HepG2 (cell line): ENCODE measurements around the gene RBBP8NL. TPM values are rescaled to one million over a fixed set of nuclear protein-coding genes. Genes with fewer than 3 reads are reported as not detected.
A peak's percentile ranks its signal among the peaks of the same experiment; 100 is the strongest.

ENCODE experiments used
- HOXA9 ChIP-seq: sonication (generic); formaldehyde crosslinking; IDR thresholded peaks from 2 replicates; pipeline ENCODE4 v1.8.1; 2022; ENCODE audit warnings: missing genetic modification reagents, mild to moderate bottlenecking, moderate library complexity, borderline replicate concordance
- IKZF4 ChIP-seq: sonication (generic); formaldehyde crosslinking; IDR thresholded peaks from 2 replicates; pipeline ENCODE4 v1.5.1; 2020; ENCODE audit warnings: borderline replicate concordance, mild to moderate bottlenecking, low read depth, missing genetic modification reagents; ENCODE audit errors: not compliant biosample characterization
- MLLT10 ChIP-seq: sonication (generic); formaldehyde crosslinking; IDR thresholded peaks from 2 replicates; pipeline ENCODE4 v1.4.0; 2020; ENCODE audit warnings: missing genetic modification reagents
- PRMT3 ChIP-seq: sonication (generic); formaldehyde crosslinking; IDR thresholded peaks from 2 replicates; pipeline ENCODE4 v1.8.1; 2022; ENCODE audit warnings: low read depth, mild to moderate bottlenecking, moderate library complexity, missing genetic modification reagents, borderline replicate concordance
- TSC22D2 ChIP-seq: sonication (generic); formaldehyde crosslinking; IDR thresholded peaks from 2 replicates; pipeline ENCODE4 v1.5.1; 2020; ENCODE audit warnings: missing genetic modification reagents, mild to moderate bottlenecking, borderline replicate concordance
- ZBTB7B ChIP-seq: sonication (generic); formaldehyde crosslinking; IDR thresholded peaks from 2 replicates; pipeline ENCODE4 v1.4.0; 2020; ENCODE audit warnings: missing genetic modification reagents
- ZNF251 ChIP-seq: sonication (generic); formaldehyde crosslinking; IDR thresholded peaks from 2 replicates; pipeline ENCODE4 v1.9.0; 2021; ENCODE audit warnings: mild to moderate bottlenecking, missing genetic modification reagents
- ZNF660 ChIP-seq: sonication (generic); formaldehyde crosslinking; IDR thresholded peaks from 2 replicates; pipeline ENCODE4 v1.5.1; 2020; ENCODE audit warnings: mild to moderate bottlenecking, low read depth, missing genetic modification reagents, borderline replicate concordance
- ZNF749 ChIP-seq: sonication (generic); formaldehyde crosslinking; IDR thresholded peaks from 2 replicates; pipeline ENCODE4 v1.8.0; 2022; ENCODE audit warnings: mild to moderate bottlenecking, missing genetic modification reagents, moderate library complexity, borderline replicate concordance
- ZNF768 ChIP-seq: sonication (generic); formaldehyde crosslinking; IDR thresholded peaks from 2 replicates; pipeline ENCODE4 v1.4.0; 2020; ENCODE audit warnings: missing genetic modification reagents
- polyA plus RNA-seq, 8 experiments: library from polyadenylated mRNA; depleted of rRNA in 3 of 8; stranded (reverse) in 7 of 8; unstranded in 1 of 8; fragments of >200 nt; fragmentation: Illumina TruSeq in 4 of 8; extraction: Trizol in 4 of 8; gene quantifications; 2 replicates each; pipeline versions ENCODE4 v1.2.1 to v1.2.3, GENCODE V29; 2011 to 2016; ENCODE audit warnings: low read depth in 4 of 8, missing spikeins in 1 of 8, mixed read lengths in 1 of 8; ENCODE audit not compliant: insufficient read depth in 1 of 8
- total RNA-seq, 5 experiments: library from RNA; depleted of rRNA; stranded (reverse); fragments of >200 nt; fragmentation: Illumina TruSeq; extraction: Trizol; gene quantifications; 2 replicates each; pipeline ENCODE4 v1.2.3, GENCODE V29; 2016; ENCODE audit warnings: low read depth in 1 of 5
- TF ChIP-seq, protein P1 (sequence below): sonication (generic); formaldehyde crosslinking; IDR thresholded peaks from 2 replicates; pipeline ENCODE4; 2020; ENCODE audit warnings: missing genetic modification reagents, mild to moderate bottlenecking, borderline replicate concordance
- TF ChIP-seq, protein P2 (sequence below): sonication (generic); formaldehyde crosslinking; IDR thresholded peaks from 2 replicates; pipeline ENCODE4 v1.4.0; 2020; ENCODE audit warnings: missing genetic modification reagents
- TF ChIP-seq, protein P3 (sequence below): sonication (generic); formaldehyde crosslinking; IDR thresholded peaks from 2 replicates; pipeline ENCODE4 v1.4.0; 2020; ENCODE audit warnings: missing genetic modification reagents

Gene RBBP8NL
- total and polyA plus RNA-seq, 2 of the 13 experiments (the other 11 are each of a cell fraction or from before 2014, with no cell fraction given) = 0.69 to 0.86 TPM

DNA sequence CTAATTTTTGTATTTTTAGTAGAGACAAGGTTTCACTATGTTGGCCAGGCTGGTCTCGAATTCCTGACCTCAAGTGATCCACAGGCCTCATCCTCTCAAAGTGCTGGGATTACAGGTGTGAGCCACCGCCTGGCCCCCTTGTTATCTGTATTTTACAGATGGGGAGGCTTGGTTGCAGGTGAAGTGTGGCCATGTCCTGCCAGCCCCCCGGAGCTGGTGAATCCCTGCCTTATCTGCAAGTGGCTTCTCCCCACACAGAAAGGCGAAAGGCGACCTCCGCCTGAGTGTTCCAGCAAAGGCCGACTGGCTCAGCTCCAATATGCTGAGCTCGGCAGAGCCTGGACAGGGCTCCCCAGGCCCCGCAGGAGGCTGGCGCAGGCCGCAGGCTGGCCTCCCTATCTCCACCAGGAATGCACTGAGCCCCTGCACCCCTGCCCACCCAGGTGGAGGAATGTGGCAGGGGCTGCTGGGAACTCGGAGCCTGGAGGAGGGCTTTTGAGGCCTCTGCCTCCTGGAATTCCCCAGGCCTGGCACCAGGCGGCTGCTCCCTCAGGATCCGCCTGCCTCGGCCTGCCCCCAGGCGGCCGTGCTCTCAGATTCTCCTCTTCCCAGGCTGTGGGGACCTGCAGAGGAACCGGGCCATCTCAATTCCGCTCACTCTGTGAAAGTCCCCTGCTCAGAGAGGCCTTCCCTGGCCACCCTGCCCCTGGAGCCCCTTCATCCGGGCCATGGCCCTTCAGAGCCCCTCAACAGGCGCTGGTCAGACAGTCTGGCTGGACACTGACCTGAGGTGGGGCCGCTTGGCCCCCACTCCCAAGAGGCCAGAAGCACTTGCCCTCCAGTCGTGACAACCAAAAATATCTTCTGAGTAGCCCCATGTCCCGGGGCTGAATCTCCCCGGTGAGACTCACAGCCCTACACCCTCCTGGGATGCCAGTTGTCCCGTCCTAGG, 51.0 kb downstream of the RBBP8NL start (continued):
- TF ChIP-seq, protein P1, sequence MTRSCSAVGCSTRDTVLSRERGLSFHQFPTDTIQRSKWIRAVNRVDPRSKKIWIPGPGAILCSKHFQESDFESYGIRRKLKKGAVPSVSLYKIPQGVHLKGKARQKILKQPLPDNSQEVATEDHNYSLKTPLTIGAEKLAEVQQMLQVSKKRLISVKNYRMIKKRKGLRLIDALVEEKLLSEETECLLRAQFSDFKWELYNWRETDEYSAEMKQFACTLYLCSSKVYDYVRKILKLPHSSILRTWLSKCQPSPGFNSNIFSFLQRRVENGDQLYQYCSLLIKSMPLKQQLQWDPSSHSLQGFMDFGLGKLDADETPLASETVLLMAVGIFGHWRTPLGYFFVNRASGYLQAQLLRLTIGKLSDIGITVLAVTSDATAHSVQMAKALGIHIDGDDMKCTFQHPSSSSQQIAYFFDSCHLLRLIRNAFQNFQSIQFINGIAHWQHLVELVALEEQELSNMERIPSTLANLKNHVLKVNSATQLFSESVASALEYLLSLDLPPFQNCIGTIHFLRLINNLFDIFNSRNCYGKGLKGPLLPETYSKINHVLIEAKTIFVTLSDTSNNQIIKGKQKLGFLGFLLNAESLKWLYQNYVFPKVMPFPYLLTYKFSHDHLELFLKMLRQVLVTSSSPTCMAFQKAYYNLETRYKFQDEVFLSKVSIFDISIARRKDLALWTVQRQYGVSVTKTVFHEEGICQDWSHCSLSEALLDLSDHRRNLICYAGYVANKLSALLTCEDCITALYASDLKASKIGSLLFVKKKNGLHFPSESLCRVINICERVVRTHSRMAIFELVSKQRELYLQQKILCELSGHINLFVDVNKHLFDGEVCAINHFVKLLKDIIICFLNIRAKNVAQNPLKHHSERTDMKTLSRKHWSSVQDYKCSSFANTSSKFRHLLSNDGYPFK (CRISPR knock-in tag) = peak; percentile 57; the same call in 1 of the 2 replicates
- TF ChIP-seq ZNF660 (CRISPR knock-in tag) = peak; percentile 57; the same call in 1 of the 2 replicates
- TF ChIP-seq PRMT3 = no peak
- TF ChIP-seq ZNF749 = peak; percentile 84; the same call in 1 of the 2 replicates
- TF ChIP-seq HOXA9 = no peak
- TF ChIP-seq ZNF251 (CRISPR knock-in tag) = no peak
- TF ChIP-seq ZNF768 (CRISPR knock-in tag) = peak; percentile 85
- peak; percentile 94 for TF ChIP-seq ZBTB7B
- TF ChIP-seq, protein P2, sequence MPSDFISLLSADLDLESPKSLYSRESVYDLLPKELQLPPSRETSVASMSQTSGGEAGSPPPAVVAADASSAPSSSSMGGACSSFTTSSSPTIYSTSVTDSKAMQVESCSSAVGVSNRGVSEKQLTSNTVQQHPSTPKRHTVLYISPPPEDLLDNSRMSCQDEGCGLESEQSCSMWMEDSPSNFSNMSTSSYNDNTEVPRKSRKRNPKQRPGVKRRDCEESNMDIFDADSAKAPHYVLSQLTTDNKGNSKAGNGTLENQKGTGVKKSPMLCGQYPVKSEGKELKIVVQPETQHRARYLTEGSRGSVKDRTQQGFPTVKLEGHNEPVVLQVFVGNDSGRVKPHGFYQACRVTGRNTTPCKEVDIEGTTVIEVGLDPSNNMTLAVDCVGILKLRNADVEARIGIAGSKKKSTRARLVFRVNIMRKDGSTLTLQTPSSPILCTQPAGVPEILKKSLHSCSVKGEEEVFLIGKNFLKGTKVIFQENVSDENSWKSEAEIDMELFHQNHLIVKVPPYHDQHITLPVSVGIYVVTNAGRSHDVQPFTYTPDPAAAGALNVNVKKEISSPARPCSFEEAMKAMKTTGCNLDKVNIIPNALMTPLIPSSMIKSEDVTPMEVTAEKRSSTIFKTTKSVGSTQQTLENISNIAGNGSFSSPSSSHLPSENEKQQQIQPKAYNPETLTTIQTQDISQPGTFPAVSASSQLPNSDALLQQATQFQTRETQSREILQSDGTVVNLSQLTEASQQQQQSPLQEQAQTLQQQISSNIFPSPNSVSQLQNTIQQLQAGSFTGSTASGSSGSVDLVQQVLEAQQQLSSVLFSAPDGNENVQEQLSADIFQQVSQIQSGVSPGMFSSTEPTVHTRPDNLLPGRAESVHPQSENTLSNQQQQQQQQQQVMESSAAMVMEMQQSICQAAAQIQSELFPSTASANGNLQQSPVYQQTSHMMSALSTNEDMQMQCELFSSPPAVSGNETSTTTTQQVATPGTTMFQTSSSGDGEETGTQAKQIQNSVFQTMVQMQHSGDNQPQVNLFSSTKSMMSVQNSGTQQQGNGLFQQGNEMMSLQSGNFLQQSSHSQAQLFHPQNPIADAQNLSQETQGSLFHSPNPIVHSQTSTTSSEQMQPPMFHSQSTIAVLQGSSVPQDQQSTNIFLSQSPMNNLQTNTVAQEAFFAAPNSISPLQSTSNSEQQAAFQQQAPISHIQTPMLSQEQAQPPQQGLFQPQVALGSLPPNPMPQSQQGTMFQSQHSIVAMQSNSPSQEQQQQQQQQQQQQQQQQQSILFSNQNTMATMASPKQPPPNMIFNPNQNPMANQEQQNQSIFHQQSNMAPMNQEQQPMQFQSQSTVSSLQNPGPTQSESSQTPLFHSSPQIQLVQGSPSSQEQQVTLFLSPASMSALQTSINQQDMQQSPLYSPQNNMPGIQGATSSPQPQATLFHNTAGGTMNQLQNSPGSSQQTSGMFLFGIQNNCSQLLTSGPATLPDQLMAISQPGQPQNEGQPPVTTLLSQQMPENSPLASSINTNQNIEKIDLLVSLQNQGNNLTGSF (CRISPR knock-in tag) = peak; percentile 58; the same call in 1 of the 2 replicates
- peak; percentile 75; the same call in 1 of the 2 replicates for TF ChIP-seq TSC22D2
- TF ChIP-seq IKZF4 = peak; percentile 38
- TF ChIP-seq MLLT10 (CRISPR knock-in tag) = peak; percentile 40; the same call in 1 of the 2 replicates
- TF ChIP-seq, protein P3, sequence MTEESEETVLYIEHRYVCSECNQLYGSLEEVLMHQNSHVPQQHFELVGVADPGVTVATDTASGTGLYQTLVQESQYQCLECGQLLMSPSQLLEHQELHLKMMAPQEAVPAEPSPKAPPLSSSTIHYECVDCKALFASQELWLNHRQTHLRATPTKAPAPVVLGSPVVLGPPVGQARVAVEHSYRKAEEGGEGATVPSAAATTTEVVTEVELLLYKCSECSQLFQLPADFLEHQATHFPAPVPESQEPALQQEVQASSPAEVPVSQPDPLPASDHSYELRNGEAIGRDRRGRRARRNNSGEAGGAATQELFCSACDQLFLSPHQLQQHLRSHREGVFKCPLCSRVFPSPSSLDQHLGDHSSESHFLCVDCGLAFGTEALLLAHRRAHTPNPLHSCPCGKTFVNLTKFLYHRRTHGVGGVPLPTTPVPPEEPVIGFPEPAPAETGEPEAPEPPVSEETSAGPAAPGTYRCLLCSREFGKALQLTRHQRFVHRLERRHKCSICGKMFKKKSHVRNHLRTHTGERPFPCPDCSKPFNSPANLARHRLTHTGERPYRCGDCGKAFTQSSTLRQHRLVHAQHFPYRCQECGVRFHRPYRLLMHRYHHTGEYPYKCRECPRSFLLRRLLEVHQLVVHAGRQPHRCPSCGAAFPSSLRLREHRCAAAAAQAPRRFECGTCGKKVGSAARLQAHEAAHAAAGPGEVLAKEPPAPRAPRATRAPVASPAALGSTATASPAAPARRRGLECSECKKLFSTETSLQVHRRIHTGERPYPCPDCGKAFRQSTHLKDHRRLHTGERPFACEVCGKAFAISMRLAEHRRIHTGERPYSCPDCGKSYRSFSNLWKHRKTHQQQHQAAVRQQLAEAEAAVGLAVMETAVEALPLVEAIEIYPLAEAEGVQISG = peak; percentile 87
